ENCODE measurements around the gene KDELR1.
"Not testable (repeated sequence)": the region's sequence is repeated elsewhere in the genome, so short reads cannot be mapped to it uniquely, and the experiment has no call there.

The KDELR1 gene

GRCh38 chr19:48397263-48398101 lies 6.1 kb upstream of the KDELR1 start:
- DNase-seq = peak; percentile 61

- peak; percentile 80 for DNase-seq
Observed at GRCh38 chr19:48396824-48397176, 5.4 kb upstream of the KDELR1 start.

- peak; percentile 55 for DNase-seq
Observed at GRCh38 chr19:48396016-48396823, 4.9 kb upstream of the KDELR1 start.

GRCh38 chr19:48395499-48395898 lies 4.1 kb upstream of the KDELR1 start:
- DNase-seq = no peak

- DNase-seq = no peak
Observed at GRCh38 chr19:48395170-48395455, 3.8 kb upstream of the KDELR1 start.

GRCh38 chr19:48394331-48395169 lies 3.2 kb upstream of the KDELR1 start:
- peak; percentile 54 for DNase-seq

- peak; percentile 83 for DNase-seq
Observed at GRCh38 chr19:48393559-48394330, 2.4 kb upstream of the KDELR1 start, which contains the start of gene GRIN2D. GRIN2D (plus strand) TSS chr19:48393668; CDS start chr19:48398393, 4,725 bp downstream.

- peak; percentile 55 for DNase-seq
Observed at GRCh38 chr19:48392860-48393558, 1.7 kb upstream of the KDELR1 start.

- DNase-seq = not testable (repeated sequence)
Observed at GRCh38 chr19:48392006-48392344, 624 bp upstream of the KDELR1 start.

- DNase-seq = peak; percentile 74
Observed at GRCh38 chr19:48390188-48391099, 907 bp downstream of the KDELR1 start.

GRCh38 chr19:48386981-48387380 lies 4.4 kb downstream of the KDELR1 start:
- DNase-seq = no peak

- no peak for DNase-seq
Observed at GRCh38 chr19:48385461-48386087, 5.8 kb downstream of the KDELR1 start.

GRCh38 chr19:48382286-48382685 lies 9.1 kb downstream of the KDELR1 start:
- no peak for DNase-seq

GRCh38 chr19:48381178-48381950 lies 10.0 kb downstream of the KDELR1 start:
- DNase-seq = no peak

GRCh38 chr19:48379058-48379457 lies 12.3 kb downstream of the KDELR1 start:
- DNase-seq = peak; percentile 39

- no peak for DNase-seq
Observed at GRCh38 chr19:48378194-48378570, 13.2 kb downstream of the KDELR1 start.

- peak; percentile 32 for DNase-seq
Observed at GRCh38 chr19:48373567-48373966, 17.8 kb downstream of the KDELR1 start.

- DNase-seq = peak; percentile 99
Observed at GRCh38 chr19:48372904-48373303, 18.4 kb downstream of the KDELR1 start.

- DNase-seq = not testable (repeated sequence)
Observed at GRCh38 chr19:48371771-48372170, 19.6 kb downstream of the KDELR1 start.

GRCh38 chr19:48371367-48371766 lies 20.0 kb downstream of the KDELR1 start:
- DNase-seq = no peak

Data from NCI-H69 (cell line).